HG03457 (cell line): ENCODE measurements around the gene SLC39A7.
A peak's percentile ranks its signal among the peaks of the same experiment; 100 is the strongest.

Experiments used
- ATAC-seq: cut with Tn5 transposase; IDR thresholded peaks from one replicate; pipeline ENCODE4 v1.9.1; 2021; ENCODE audit warnings: moderate number of reproducible peaks; ENCODE audit not compliant: unreplicated experiment

SLC39A7 gene

GRCh38 chr6:33204165-33204414 is 3.4 kb downstream of the SLC39A7 start:
- no peak for ATAC-seq

DNA sequence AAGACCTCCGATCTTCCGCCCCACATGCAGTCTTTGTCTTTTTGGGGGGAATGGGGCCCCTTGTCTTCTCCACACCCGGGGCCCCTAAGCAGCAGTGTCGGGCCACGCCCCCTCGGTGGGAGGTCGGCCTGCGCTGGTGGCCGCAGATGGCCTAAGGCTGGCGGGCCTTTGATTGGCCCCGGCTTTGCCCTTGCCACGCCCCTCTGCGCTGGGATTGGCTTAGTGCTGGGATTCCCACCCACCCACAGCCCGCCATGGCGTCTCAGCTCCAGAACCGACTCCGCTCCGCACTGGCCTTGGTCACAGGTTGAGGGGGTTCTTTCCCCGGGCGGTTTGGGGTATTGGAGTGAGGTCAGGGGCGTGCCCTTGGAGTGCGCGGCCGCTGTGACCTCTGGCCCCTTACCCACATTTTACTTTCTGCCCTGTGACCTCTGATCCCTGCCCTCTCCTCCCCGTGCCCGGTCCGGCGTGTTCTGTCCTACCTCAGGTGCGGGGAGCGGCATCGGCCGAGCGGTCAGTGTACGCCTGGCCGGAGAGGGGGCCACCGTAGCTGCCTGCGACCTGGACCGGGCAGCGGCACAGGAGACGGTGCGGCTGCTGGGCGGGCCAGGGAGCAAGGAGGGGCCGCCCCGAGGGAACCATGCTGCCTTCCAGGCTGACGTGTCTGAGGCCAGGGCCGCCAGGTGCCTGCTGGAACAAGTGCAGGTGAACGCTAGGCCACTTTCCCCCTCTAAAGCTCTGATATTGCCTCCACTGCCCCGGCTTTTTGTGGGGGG is 3.9 kb downstream of the SLC39A7 start, which contains the start of gene HSD17B8:
TSS of gene HSD17B8 (plus strand) at position 241 of the 776 bp plus-strand sequence. CDS start at position 255, 14 bp downstream.
- ATAC-seq: peak; percentile 38

- no peak for ATAC-seq
Measured at GRCh38 chr6:33205191-33206026, 4.7 kb downstream of the SLC39A7 start.

- no peak for ATAC-seq
Measured at GRCh38 chr6:33206027-33206863, 5.6 kb downstream of the SLC39A7 start.

DNA sequence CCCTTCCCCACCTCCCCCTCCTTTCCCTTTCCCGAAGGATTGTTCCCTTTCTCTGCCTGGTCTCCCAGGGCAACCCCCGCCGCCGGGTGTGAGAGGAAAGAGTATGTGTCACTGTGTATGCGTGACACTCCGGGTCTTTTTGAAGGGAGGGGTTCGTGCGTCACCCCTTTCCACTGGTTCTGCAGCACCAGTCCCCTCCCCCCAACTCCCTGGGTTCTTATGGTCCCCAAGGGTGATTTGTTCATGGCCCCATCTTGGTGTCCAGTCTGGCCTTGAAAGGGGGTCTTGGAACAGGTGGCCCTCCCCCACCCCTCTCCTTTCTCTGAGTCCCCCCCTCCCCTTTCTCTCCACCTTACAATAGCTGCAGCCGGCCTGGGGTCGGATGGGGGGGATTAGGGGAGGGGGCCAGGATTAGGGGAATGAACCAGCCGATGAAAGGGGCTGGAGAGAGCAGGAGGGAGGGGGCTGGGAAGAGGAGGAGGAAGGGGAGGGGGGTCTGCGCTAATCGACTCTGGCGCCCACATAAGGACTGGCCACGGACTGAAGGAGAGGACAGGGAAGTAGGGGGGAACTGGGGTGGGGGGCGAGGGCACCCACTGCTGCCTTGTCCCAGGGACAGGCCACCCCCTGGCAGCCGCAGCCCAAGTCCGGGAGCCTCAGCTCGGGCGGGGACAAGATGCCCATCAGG is 6.3 kb downstream of the SLC39A7 start:
- ATAC-seq: no peak

DNA sequence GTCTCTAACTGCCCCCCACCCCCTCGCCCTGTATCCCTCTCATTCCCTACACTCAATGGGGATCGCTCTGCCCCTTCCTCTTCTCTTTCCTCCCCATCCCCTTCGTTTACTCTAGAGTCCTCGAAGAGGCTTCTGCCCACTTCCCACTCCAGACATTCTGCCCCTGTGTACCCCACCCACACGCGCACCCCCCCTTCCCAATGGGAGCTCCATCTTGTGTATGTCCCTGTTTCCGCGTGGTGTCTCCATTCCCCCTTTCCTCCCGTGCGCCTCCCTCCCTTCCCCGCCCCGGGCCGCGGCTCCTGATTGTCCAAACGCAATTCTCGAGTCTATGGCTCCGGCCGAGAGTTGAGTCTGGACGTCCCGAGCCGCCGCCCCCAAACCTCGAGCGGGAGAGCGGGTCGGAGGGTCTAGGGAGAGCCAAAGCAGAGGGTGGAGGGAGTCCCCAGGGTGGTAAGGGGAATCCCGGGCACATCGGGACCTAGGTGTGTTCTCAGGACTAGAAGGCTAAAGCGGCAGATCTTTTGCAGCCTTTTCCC is 7.0 kb downstream of the SLC39A7 start:
- no peak for ATAC-seq

DNA sequence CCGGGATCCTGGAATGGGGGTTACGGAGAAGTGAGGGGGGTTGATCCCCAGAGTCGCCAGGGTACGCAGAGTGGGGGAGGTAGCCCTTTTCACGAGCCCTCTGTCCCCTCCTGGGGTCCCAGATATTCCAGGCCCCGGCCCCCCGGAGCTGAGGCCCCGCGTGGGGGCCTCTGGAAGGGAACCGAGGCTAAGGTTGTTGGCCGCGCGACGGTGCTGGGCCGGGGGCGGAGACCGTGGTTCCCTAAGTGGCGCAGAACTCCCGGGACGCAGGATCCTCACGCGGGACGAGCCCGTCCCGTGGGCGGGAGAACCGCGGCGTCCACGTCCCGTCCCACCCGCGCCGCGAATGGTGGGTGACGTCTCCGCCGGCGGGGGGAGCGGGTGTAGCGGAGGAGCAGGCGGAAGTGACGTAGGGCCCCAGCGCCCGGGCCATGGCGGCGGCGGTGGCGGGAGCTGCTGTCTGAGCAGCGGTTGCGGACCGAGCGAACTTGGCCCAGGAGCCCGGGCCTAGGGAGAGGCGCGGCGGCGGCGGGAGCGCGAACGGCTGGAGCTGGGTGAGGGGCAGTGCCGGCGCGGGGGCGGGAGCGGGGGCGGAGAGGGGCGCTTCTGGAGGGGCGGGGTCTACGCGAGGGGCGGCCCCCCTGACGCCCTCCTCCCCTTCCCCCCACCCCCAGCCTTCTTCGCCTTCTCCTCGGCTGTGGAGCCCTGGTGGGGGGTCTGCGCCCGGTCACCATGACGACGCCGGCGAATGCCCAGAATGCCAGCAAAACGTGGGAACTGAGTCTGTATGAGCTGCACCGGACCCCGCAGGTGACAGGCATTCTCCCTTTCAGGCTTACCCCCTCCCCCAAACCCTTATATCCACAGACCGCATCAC is 7.7 kb downstream of the SLC39A7 start, which contains the start of gene RING1:
TSS of gene RING1 (plus strand) at position 410 of the 877 bp plus-strand sequence. CDS start at position 733, 323 bp downstream.
- no peak for ATAC-seq

DNA sequence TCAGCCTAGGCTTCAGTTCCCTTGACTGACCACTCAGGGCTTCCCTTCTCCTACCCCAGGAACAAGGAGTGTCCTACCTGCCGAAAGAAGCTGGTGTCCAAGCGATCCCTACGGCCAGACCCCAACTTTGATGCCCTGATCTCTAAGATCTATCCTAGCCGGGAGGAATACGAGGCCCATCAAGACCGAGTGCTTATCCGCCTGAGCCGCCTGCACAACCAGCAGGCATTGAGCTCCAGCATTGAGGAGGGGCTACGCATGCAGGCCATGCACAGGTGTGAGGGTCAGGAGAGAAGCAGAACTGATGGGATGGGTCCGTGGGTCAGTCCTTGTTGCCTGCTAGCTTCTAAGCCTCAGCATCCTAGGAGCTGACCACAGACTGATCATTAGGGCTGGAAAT is 9.2 kb downstream of the SLC39A7 start:
- ATAC-seq: no peak

DNA sequence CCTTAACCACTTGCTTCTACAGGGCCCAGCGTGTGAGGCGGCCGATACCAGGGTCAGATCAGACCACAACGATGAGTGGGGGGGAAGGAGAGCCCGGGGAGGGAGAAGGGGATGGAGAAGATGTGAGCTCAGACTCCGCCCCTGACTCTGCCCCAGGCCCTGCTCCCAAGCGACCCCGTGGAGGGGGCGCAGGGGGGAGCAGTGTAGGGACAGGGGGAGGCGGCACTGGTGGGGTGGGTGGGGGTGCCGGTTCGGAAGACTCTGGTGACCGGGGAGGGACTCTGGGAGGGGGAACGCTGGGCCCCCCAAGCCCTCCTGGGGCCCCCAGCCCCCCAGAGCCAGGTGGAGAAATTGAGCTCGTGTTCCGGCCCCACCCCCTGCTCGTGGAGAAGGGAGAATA is 10.5 kb downstream of the SLC39A7 start:
- ATAC-seq: no peak

- ATAC-seq: no peak
Measured at GRCh38 chr6:33211666-33212422, 11.2 kb downstream of the SLC39A7 start.

DNA sequence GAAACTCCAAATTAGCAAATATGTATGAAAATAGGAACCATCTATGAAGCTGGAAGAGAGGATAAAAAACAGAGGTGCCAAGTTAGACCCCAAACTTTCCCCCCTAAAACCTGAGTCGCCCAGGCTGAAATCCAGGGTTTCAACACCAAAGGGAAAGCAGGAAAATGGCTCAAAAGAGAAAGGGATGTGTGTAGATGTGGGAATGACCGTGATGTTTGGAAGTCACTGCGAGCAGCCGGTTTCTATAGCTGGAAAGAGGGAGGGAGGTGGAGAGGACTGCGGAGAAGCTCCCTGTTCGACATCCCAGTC is 12.1 kb downstream of the SLC39A7 start:
- ATAC-seq: no peak

GRCh38 chr6:33213166-33213988 is 12.7 kb downstream of the SLC39A7 start:
- no peak for ATAC-seq

DNA sequence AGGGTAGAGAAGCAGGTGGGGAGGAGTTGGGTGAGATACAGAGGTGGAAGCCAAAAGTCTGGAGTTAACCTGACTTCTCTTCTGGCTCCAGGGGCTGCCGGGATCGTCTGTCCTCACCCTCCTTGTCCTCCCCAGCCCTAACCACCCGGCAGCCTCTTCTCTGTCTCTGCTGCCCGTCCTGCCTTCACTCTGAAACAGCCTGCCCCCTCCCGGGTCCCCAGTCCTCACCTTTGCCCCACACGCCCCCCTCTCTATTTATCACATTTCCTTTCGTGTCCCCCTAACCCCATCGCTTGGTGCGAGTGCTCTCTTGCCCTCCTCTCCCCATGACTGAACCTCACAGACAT is 13.3 kb downstream of the SLC39A7 start:
- no peak for ATAC-seq

- ATAC-seq: no peak
Measured at GRCh38 chr6:33215271-33216116, 14.8 kb downstream of the SLC39A7 start.

GRCh38 chr6:33216117-33216649 is 15.5 kb downstream of the SLC39A7 start:
- no peak for ATAC-seq

- no peak for ATAC-seq
Measured at GRCh38 chr6:33217246-33217645, 16.6 kb downstream of the SLC39A7 start.

DNA sequence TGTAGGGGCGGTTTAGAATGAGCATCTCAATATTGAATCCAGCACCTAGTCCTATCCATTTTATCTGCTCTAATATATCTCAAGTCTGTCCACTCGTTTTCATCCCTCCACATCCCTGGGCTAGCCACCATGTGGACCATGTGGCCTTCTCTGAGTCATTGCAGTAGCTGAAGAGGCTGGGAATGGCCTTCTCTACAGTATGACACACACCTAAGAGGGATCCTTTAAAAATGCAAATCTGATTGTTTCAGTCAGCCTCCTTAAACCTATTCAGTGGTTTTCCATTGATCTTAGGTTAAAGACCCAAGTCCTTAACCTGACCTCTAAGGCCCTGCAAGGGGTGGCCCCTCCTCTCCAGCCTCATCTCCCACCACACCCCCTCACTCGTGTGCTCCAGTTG is 17.0 kb downstream of the SLC39A7 start:
- ATAC-seq: no peak
